SK-N-SH treated with all-trans-retinoic acid at 6 μM for 48 hours (cell line): ENCODE results near the gene CTRB1.

ENCODE experiments used
- ATAC-seq: fragments of 200-7000 bp; cut with Tn5 transposase; 3 replicates; pipeline ENCODE4 v1.9.1; 2020; ENCODE audit warnings: mild to moderate bottlenecking, moderate library complexity
- ARNTL ChIP-seq: fragments of 450-650 bp; formaldehyde crosslinking; IDR thresholded peaks from 2 replicates; pipeline ENCODE4 v1.5.0; 2020; ENCODE audit warnings: low read depth, mild to moderate bottlenecking, moderate library complexity, borderline replicate concordance
- BACH2 ChIP-seq: fragments of 250-450 bp; sonication (Bioruptor Pico); IDR thresholded peaks from 2 replicates; pipeline ENCODE4 v1.9.0; 2021; ENCODE audit warnings: mild to moderate bottlenecking, borderline replicate concordance
- CSDC2 ChIP-seq: fragments of 250-450 bp; sonication (Bioruptor Pico); IDR thresholded peaks from 2 replicates; pipeline ENCODE4 v1.5.0; 2020; ENCODE audit warnings: mild to moderate bottlenecking, moderate library complexity
- ESRRG ChIP-seq: fragments of 250-450 bp; sonication (Bioruptor Pico); IDR thresholded peaks from 2 replicates; pipeline ENCODE4 v1.6.1; 2021; ENCODE audit warnings: mild to moderate bottlenecking
- GLIS3 ChIP-seq: fragments of 250-450 bp; sonication (Bioruptor Pico); IDR thresholded peaks from 2 replicates; pipeline ENCODE4 v1.5.0; 2020; ENCODE audit warnings: mild to moderate bottlenecking, moderate library complexity
- ISL1 ChIP-seq: fragments of 250-450 bp; sonication (Bioruptor Pico); IDR thresholded peaks from 2 replicates; pipeline ENCODE4 v2.1.2; 2022; ENCODE audit warnings: mild to moderate bottlenecking, moderate library complexity
- PPARA ChIP-seq: fragments of 250-450 bp; sonication (Bioruptor Pico); IDR thresholded peaks from 2 replicates; pipeline ENCODE4 v1.5.0; 2020; ENCODE audit warnings: mild to moderate bottlenecking, borderline replicate concordance
- RARB ChIP-seq: fragments of 250-450 bp; sonication (Bioruptor Pico); IDR thresholded peaks from 2 replicates; pipeline ENCODE4 v1.8.0; 2021; ENCODE audit warnings: mild to moderate bottlenecking, moderate library complexity
- SNAI2 ChIP-seq: fragments of 250-450 bp; sonication (Bioruptor Pico); IDR thresholded peaks from 2 replicates; pipeline ENCODE4 v1.5.0; 2020; ENCODE audit warnings: mild to moderate bottlenecking, moderate library complexity
- TCF4 ChIP-seq: fragments of 250-450 bp; sonication (Bioruptor Pico); IDR thresholded peaks from 2 replicates; pipeline ENCODE4 v1.8.0; 2021; ENCODE audit warnings: mild to moderate bottlenecking, moderate library complexity, borderline replicate concordance
- TOX ChIP-seq: fragments of 250-450 bp; sonication (Bioruptor Pico); IDR thresholded peaks from 2 replicates; pipeline ENCODE4 v1.8.0; 2021; ENCODE audit warnings: mild to moderate bottlenecking, moderate library complexity, borderline replicate concordance
- ZFP3 ChIP-seq: fragments of 250-450 bp; sonication (Bioruptor Pico); IDR thresholded peaks from 2 replicates; pipeline ENCODE4 v1.5.0; 2020; ENCODE audit warnings: mild to moderate bottlenecking, moderate library complexity
- ZFP30 ChIP-seq: fragments of 450-650 bp; formaldehyde crosslinking; IDR thresholded peaks from 2 replicates; pipeline ENCODE4 v1.5.0; 2022; ENCODE audit warnings: mild to moderate bottlenecking, moderate library complexity
- ZNF565 ChIP-seq: fragments of 450-650 bp; formaldehyde crosslinking; conservative IDR thresholded peaks from 2 replicates; pipeline ENCODE4 v1.5.0; 2020; ENCODE audit warnings: low read depth, mild to moderate bottlenecking, moderate library complexity
- ZNF70 ChIP-seq: fragments of 450-650 bp; formaldehyde crosslinking; IDR thresholded peaks from 2 replicates; pipeline ENCODE4 v1.5.0; 2020; ENCODE audit warnings: mild to moderate bottlenecking, moderate library complexity
- ZNF8 ChIP-seq: fragments of 450-650 bp; formaldehyde crosslinking; IDR thresholded peaks from 2 replicates; pipeline ENCODE4 v1.5.0; 2020; ENCODE audit warnings: mild to moderate bottlenecking, moderate library complexity
- TF ChIP-seq, protein P1 (sequence below): fragments of 250-450 bp; sonication (Bioruptor Pico); IDR thresholded peaks from 2 replicates; pipeline ENCODE4 v1.5.0; 2020; ENCODE audit warnings: mild to moderate bottlenecking, moderate library complexity
- TF ChIP-seq, protein P2 (sequence below): fragments of 250-450 bp; sonication (Bioruptor Pico); IDR thresholded peaks from 2 replicates; pipeline ENCODE4 v1.8.0; 2021; ENCODE audit warnings: low read depth, mild to moderate bottlenecking, moderate library complexity, borderline replicate concordance
- TF ChIP-seq, protein P3 (sequence below): fragments of 250-450 bp; sonication (Bioruptor Pico); IDR thresholded peaks from 2 replicates; pipeline ENCODE4 v1.8.0; 2020; ENCODE audit warnings: mild to moderate bottlenecking, moderate library complexity, borderline replicate concordance
- TF ChIP-seq, protein P4 (sequence below): fragments of 250-450 bp; sonication (Bioruptor Pico); IDR thresholded peaks from 2 replicates; pipeline ENCODE4 v1.5.1; 2020; ENCODE audit warnings: low read depth, mild to moderate bottlenecking, moderate library complexity
- TF ChIP-seq, protein P5 (sequence below): fragments of 250-450 bp; sonication (Bioruptor Pico); IDR thresholded peaks from 2 replicates; pipeline ENCODE4 v1.5.1; 2021; ENCODE audit warnings: mild to moderate bottlenecking, moderate library complexity

CTRB1 gene

DNA sequence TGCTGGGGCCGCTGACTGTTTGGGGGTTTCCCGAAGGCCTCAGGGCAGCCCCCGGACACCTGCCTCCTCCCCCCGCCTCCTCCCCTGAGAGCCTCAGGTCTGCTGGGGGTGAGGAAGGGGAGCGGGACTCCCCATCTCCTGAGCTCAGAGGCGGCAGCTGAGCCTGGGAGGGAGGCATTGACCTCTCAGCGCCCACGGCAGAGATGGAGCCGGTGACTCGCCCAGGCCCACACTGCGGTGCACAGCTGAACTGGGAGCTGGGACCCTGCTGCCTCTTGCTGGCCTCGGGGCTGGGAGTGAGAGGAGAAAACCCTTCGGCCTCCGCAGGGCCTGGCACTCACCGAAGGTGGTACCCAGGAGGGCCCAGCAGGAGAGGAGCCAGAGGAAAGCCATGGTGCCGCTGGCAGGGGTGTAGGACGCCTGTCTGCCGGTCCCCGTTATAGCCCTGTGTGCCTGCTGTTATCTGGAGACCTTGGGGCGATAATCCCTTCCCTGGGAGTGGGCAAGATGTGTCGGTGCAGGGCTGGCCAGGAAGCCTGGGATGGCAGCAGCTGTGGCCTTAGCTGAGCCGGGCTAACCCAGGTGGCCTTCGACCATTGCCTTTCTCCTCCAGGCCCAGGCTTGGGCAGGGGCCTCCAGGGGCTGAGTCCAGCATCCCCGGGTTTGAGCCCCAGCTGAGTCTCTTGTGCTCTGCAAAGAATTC lies 11.9 kb upstream of the CTRB1 start, which contains the start of gene CTRB2:
Gene CTRB2 (minus strand): TSS at position 413 of the 703 bp plus-strand sequence. CDS start 20 bp downstream, at position 393.
- TF ChIP-seq PPARA (CRISPR knock-in tag) (no peak), ISL1 (CRISPR knock-in tag) (no peak), CSDC2 (CRISPR knock-in tag) (no peak), TOX (CRISPR knock-in tag) (no peak), ZNF565 (CRISPR knock-in tag) (no peak), ZFP3 (CRISPR knock-in tag) (no peak), ZNF8 (CRISPR knock-in tag) (no peak), TCF4 (CRISPR knock-in tag) (no peak), ZFP30 (CRISPR knock-in tag) (no peak), GLIS3 (CRISPR knock-in tag) (no peak), RARB (CRISPR knock-in tag) (no peak), ESRRG (CRISPR knock-in tag) (no peak), SNAI2 (CRISPR knock-in tag) (no peak), ZNF70 (CRISPR knock-in tag) (no peak), ARNTL (CRISPR knock-in tag) (no peak)
- TF ChIP-seq, protein P1, sequence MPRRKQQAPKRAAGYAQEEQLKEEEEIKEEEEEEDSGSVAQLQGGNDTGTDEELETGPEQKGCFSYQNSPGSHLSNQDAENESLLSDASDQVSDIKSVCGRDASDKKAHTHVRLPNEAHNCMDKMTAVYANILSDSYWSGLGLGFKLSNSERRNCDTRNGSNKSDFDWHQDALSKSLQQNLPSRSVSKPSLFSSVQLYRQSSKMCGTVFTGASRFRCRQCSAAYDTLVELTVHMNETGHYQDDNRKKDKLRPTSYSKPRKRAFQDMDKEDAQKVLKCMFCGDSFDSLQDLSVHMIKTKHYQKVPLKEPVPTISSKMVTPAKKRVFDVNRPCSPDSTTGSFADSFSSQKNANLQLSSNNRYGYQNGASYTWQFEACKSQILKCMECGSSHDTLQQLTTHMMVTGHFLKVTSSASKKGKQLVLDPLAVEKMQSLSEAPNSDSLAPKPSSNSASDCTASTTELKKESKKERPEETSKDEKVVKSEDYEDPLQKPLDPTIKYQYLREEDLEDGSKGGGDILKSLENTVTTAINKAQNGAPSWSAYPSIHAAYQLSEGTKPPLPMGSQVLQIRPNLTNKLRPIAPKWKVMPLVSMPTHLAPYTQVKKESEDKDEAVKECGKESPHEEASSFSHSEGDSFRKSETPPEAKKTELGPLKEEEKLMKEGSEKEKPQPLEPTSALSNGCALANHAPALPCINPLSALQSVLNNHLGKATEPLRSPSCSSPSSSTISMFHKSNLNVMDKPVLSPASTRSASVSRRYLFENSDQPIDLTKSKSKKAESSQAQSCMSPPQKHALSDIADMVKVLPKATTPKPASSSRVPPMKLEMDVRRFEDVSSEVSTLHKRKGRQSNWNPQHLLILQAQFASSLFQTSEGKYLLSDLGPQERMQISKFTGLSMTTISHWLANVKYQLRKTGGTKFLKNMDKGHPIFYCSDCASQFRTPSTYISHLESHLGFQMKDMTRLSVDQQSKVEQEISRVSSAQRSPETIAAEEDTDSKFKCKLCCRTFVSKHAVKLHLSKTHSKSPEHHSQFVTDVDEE, result no peak
- TF ChIP-seq, protein P2, sequence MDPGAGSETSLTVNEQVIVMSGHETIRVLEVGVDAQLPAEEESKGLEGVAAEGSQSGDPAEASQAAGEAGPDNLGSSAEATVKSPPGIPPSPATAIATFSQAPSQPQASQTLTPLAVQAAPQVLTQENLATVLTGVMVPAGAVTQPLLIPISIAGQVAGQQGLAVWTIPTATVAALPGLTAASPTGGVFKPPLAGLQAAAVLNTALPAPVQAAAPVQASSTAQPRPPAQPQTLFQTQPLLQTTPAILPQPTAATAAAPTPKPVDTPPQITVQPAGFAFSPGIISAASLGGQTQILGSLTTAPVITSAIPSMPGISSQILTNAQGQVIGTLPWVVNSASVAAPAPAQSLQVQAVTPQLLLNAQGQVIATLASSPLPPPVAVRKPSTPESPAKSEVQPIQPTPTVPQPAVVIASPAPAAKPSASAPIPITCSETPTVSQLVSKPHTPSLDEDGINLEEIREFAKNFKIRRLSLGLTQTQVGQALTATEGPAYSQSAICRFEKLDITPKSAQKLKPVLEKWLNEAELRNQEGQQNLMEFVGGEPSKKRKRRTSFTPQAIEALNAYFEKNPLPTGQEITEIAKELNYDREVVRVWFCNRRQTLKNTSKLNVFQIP (CRISPR knock-in tag), result no peak
- TF ChIP-seq, protein P3, sequence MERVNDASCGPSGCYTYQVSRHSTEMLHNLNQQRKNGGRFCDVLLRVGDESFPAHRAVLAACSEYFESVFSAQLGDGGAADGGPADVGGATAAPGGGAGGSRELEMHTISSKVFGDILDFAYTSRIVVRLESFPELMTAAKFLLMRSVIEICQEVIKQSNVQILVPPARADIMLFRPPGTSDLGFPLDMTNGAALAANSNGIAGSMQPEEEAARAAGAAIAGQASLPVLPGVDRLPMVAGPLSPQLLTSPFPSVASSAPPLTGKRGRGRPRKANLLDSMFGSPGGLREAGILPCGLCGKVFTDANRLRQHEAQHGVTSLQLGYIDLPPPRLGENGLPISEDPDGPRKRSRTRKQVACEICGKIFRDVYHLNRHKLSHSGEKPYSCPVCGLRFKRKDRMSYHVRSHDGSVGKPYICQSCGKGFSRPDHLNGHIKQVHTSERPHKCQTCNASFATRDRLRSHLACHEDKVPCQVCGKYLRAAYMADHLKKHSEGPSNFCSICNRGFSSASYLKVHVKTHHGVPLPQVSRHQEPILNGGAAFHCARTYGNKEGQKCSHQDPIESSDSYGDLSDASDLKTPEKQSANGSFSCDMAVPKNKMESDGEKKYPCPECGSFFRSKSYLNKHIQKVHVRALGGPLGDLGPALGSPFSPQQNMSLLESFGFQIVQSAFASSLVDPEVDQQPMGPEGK (CRISPR knock-in tag), result no peak
- TF ChIP-seq, protein P4, sequence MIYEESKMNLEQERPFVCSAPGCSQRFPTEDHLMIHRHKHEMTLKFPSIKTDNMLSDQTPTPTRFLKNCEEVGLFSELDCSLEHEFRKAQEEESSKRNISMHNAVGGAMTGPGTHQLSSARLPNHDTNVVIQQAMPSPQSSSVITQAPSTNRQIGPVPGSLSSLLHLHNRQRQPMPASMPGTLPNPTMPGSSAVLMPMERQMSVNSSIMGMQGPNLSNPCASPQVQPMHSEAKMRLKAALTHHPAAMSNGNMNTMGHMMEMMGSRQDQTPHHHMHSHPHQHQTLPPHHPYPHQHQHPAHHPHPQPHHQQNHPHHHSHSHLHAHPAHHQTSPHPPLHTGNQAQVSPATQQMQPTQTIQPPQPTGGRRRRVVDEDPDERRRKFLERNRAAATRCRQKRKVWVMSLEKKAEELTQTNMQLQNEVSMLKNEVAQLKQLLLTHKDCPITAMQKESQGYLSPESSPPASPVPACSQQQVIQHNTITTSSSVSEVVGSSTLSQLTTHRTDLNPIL (CRISPR knock-in tag), result no peak
- TF ChIP-seq, protein P5, sequence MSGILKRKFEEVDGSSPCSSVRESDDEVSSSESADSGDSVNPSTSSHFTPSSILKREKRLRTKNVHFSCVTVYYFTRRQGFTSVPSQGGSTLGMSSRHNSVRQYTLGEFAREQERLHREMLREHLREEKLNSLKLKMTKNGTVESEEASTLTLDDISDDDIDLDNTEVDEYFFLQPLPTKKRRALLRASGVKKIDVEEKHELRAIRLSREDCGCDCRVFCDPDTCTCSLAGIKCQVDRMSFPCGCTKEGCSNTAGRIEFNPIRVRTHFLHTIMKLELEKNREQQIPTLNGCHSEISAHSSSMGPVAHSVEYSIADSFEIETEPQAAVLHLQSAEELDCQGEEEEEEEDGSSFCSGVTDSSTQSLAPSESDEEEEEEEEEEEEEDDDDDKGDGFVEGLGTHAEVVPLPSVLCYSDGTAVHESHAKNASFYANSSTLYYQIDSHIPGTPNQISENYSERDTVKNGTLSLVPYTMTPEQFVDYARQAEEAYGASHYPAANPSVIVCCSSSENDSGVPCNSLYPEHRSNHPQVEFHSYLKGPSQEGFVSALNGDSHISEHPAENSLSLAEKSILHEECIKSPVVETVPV, result no peak
- ATAC-seq, result no peak

DNA sequence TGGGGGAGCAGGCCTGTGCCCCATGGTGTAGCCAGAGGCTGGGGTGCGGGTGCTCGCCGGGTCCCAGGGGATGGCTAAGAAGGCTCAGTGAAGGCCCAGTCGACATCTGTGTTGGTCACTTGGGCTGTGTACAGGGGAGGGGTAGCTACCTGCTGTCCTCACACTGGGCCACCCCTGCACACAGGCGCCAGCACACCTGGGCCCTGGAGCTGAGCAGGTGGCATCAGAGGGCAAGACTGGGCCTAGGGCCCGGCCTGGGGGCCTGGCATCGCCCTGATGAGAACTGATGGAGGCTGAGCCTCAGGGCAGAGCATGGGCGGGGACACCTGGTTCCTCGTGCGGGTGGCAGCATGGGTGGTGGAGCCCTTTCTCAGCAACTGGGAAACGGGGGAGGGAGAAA lies 11.0 kb upstream of the CTRB1 start:
- ATAC-seq, result no peak
- TF ChIP-seq ARNTL (CRISPR knock-in tag) (no peak), ZNF70 (CRISPR knock-in tag) (no peak), RARB (CRISPR knock-in tag) (no peak), TOX (CRISPR knock-in tag) (no peak), BACH2 (CRISPR knock-in tag) (no peak), PPARA (CRISPR knock-in tag) (no peak), SNAI2 (CRISPR knock-in tag) (no peak)
- TF ChIP-seq, protein P2 (CRISPR knock-in tag), result no peak
- TF ChIP-seq, protein P1, result no peak
